ENCODE measurements around the gene ITGA7.
A peak's percentile ranks its signal among the peaks of the same experiment; 100 is the strongest.

The ITGA7 gene

DNA sequence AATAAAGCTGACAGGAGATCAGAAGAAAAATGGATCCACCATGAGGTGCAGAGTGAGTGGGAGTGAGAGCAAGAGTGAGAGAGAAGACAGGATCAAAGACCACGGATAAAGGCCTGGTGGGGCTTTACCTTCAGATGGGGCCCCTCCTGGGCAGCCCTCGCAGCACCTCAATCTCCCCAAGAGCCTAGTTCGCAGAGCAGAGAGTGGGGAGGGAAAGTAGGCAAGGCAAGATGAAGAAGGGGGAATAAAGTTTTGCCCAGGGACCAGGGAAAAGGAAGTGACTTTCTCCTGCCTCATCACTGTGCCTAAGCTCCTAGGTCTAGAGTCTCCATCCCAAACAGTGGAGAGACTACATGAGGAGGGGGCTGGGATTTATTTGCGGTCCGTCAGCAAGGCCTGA, 60.7 kb downstream of the ITGA7 start:
- H3K27me3 ChIP-seq (replicated peaks; ENCODE audit: control insufficient read depth, insufficient read depth, low read length), result no peaks in the 10 kb centered on the region
- H3K36me3 ChIP-seq (ENCODE audit: control insufficient read depth, insufficient read depth, low read length), result no peaks in the 10 kb centered on the region
- H3K4me3 ChIP-seq (replicated peaks; ENCODE audit: low read depth, low read length), result no peak overlapping the region
- TF ChIP-seq, protein P1, sequence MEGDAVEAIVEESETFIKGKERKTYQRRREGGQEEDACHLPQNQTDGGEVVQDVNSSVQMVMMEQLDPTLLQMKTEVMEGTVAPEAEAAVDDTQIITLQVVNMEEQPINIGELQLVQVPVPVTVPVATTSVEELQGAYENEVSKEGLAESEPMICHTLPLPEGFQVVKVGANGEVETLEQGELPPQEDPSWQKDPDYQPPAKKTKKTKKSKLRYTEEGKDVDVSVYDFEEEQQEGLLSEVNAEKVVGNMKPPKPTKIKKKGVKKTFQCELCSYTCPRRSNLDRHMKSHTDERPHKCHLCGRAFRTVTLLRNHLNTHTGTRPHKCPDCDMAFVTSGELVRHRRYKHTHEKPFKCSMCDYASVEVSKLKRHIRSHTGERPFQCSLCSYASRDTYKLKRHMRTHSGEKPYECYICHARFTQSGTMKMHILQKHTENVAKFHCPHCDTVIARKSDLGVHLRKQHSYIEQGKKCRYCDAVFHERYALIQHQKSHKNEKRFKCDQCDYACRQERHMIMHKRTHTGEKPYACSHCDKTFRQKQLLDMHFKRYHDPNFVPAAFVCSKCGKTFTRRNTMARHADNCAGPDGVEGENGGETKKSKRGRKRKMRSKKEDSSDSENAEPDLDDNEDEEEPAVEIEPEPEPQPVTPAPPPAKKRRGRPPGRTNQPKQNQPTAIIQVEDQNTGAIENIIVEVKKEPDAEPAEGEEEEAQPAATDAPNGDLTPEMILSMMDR (IDR thresholded peaks at IDR 0.05; ENCODE audit: insufficient read depth, low read length, poor library complexity, severe bottlenecking), result no peak
- DNase-seq (ENCODE audit: extremely low read depth, insufficient read length), result no peak

GRCh38 chr12:55644591-55644990, 63.1 kb downstream of the ITGA7 start:
- DNase-seq (ENCODE audit: extremely low read depth, insufficient read length), result no peak
- Histone ChIP-seq H3K36me3 (ENCODE audit: control insufficient read depth, insufficient read depth, low read length) (no peaks in the 10 kb centered on the region), H3K27me3 (replicated peaks; ENCODE audit: control insufficient read depth, insufficient read depth, low read length) (no peaks in the 10 kb centered on the region), H3K4me3 (replicated peaks; ENCODE audit: low read depth, low read length) (no peak overlapping the region)
- TF ChIP-seq, protein P1 (IDR thresholded peaks at IDR 0.05; ENCODE audit: insufficient read depth, low read length, poor library complexity, severe bottlenecking), result no peak

DNA sequence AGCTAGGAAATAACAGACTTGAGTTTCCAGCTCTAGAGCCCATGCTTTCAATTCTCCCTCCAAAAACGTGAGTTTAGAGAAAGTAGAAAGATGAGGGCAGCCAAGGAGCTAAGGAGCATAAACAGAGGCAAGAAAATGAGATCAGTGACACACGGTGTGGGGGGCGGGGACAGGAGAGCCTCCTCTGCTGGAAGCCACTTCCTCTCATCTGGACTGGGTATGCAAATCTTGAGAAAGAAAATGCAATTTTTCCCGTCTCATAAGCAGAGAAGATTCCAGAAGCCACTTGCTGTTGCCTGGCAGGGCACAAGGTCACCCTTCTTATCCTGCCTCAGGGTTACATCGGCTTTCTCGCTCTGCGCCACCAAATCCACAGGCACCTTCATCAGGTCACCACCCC, 65.0 kb downstream of the ITGA7 start:
- peak; percentile 47 for DNase-seq (ENCODE audit: extremely low read depth, insufficient read length)
- H3K27me3 ChIP-seq (replicated peaks; ENCODE audit: control insufficient read depth, insufficient read depth, low read length), result no peaks in the 10 kb centered on the region
- no peaks in the 10 kb centered on the region for H3K36me3 ChIP-seq (ENCODE audit: control insufficient read depth, insufficient read depth, low read length)
- no peak overlapping the region for H3K4me3 ChIP-seq (replicated peaks; ENCODE audit: low read depth, low read length)
- TF ChIP-seq, protein P1 (IDR thresholded peaks at IDR 0.05; ENCODE audit: insufficient read depth, low read length, poor library complexity, severe bottlenecking), result no peak

- H3K27me3 ChIP-seq (replicated peaks; ENCODE audit: control insufficient read depth, insufficient read depth, low read length), result no peaks in the 10 kb centered on the region
- DNase-seq (ENCODE audit: extremely low read depth, insufficient read length), result no peak
- TF ChIP-seq, protein P1 (IDR thresholded peaks at IDR 0.05; ENCODE audit: insufficient read depth, low read length, poor library complexity, severe bottlenecking), result no peak
- no peak overlapping the region for H3K4me3 ChIP-seq (replicated peaks; ENCODE audit: low read depth, low read length)
- no peaks in the 10 kb centered on the region for H3K36me3 ChIP-seq (ENCODE audit: control insufficient read depth, insufficient read depth, low read length)
Observed at GRCh38 chr12:55642267-55642666, 65.4 kb downstream of the ITGA7 start.

DNA sequence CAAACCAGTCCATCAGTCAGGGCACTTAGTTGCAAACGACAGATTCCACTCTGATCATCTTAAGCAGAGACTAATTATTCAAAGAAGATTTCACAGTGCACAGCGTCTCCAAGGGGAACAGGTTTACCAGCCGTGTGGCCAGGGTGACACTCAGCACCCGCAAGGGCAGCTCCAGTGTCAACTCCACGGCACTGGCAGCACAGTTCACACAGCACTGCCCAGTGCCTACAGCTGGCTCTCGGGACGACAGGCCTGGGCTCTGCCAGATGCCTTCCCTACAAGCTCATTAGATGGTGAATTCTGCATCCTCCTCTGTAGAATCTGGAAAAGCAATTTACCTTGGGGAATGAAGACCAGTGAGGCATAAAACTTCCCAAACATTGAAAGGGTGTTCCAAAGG, 66.1 kb downstream of the ITGA7 start:
- Histone ChIP-seq H3K36me3 (ENCODE audit: control insufficient read depth, insufficient read depth, low read length) (no peaks in the 10 kb centered on the region), H3K4me3 (replicated peaks; ENCODE audit: low read depth, low read length) (no peak overlapping the region), H3K27me3 (replicated peaks; ENCODE audit: control insufficient read depth, insufficient read depth, low read length) (no peaks in the 10 kb centered on the region)
- TF ChIP-seq, protein P1 (IDR thresholded peaks at IDR 0.05; ENCODE audit: insufficient read depth, low read length, poor library complexity, severe bottlenecking), result no peak
- DNase-seq (ENCODE audit: extremely low read depth, insufficient read length), result no peak

- DNase-seq (ENCODE audit: extremely low read depth, insufficient read length), result no peak
- H3K27me3 ChIP-seq (replicated peaks; ENCODE audit: control insufficient read depth, insufficient read depth, low read length), result no peaks in the 10 kb centered on the region
- TF ChIP-seq, protein P1 (IDR thresholded peaks at IDR 0.05; ENCODE audit: insufficient read depth, low read length, poor library complexity, severe bottlenecking), result no peak
- no peak overlapping the region for H3K4me3 ChIP-seq (replicated peaks; ENCODE audit: low read depth, low read length)
- H3K36me3 ChIP-seq (ENCODE audit: control insufficient read depth, insufficient read depth, low read length), result no peaks in the 10 kb centered on the region
Observed at GRCh38 chr12:55637467-55637866, 70.2 kb downstream of the ITGA7 start.

All from GM06990 (cell line).